Tibial nerve (tissue), 4 donors: ENCODE results near the gene TXLNG. TPM values are rescaled to one million over a fixed set of nuclear protein-coding genes. Genes with fewer than 3 reads are reported as not detected.

Source experiments
- DNase-seq, 2 donors: peaks; one replicate each; pipeline ENCODE4 v3.0.0-alpha.2; 2019; ENCODE audit warnings: low spot score in 2 of 2
- H3K27ac ChIP-seq, 4 donors: fragments of 200-600 bp; sonication (generic) in 3 of 4; one replicate each; pipeline ENCODE4 v1.5.1; 2017 to 2019; ENCODE audit warnings: mild to moderate bottlenecking in 1 of 4
- H3K27me3 ChIP-seq, 2 donors: fragments of 200-600 bp; sonication (generic) in 1 of 2; one replicate each; pipeline versions ENCODE4 v1.5.1 to v1.6.0; 2017 to 2019
- H3K36me3 ChIP-seq, 3 donors: fragments of 200-600 bp; sonication (generic); one replicate each; pipeline ENCODE4 v1.5.1; 2018 to 2019
- H3K4me1 ChIP-seq, 4 donors: fragments of 200-600 bp; sonication (generic) in 3 of 4; one replicate each; pipeline ENCODE4 v1.5.1; 2017 to 2019
- H3K4me3 ChIP-seq, 4 donors: fragments of 200-600 bp; sonication (generic) in 3 of 4; one replicate each; pipeline ENCODE4 v1.5.1; 2017 to 2019; ENCODE audit warnings: mild to moderate bottlenecking in 1 of 4, moderate library complexity in 1 of 4
- H3K9me3 ChIP-seq, 4 donors: fragments of 200-600 bp; sonication (generic) in 3 of 4; one replicate each; pipeline ENCODE4 v1.5.1; 2017 to 2019
- CTCF ChIP-seq, 5 experiments: fragments of 200-600 bp in 3 of 5; fragments of 450-650 bp in 2 of 5; sonication (generic) in 3 of 5; IDR thresholded peaks; one replicate each; pipeline ENCODE4 v1.5.1; 2016 to 2019; ENCODE audit warnings: antibody characterized with exemption in 5 of 5, mild to moderate bottlenecking in 3 of 5, moderate library complexity in 2 of 5
- EP300 ChIP-seq, 2 donors: sonication (generic); formaldehyde crosslinking; IDR thresholded peaks; one replicate each; pipeline ENCODE4 v1.6.1; 2017; ENCODE audit warnings: antibody characterized with exemption in 2 of 2, mild to moderate bottlenecking in 1 of 2
- POLR2A ChIP-seq, 2 donors: fragments of 450-650 bp; IDR thresholded peaks; one replicate each; pipeline ENCODE4 v1.6.1; 2017; ENCODE audit warnings: antibody characterized with exemption in 2 of 2, mild to moderate bottlenecking in 2 of 2, moderate library complexity in 2 of 2
- WGBS, 2 donors: methylation state at CpG; one replicate each; pipeline ENCODE4 v1.1.5; 2018; 5-methylcytosine and 5-hydroxymethylcytosine counted together
- small RNA-seq: library from RNA; depleted of rRNA; stranded (forward); fragments of <200 nt; gene quantifications from one replicate; pipeline ENCODE3, GENCODE V24; 2016
- total RNA-seq, 4 donors: library from RNA; depleted of rRNA; stranded (reverse); fragments of >200 nt; gene quantifications; one replicate each; pipeline ENCODE4 v1.1.0, GENCODE V29; 2016

Gene TXLNG
- total RNA-seq, 4 donors from 2014 or later: 16.3 to 22.2 (median 20.0) TPM

- H3K36me3 ChIP-seq: no peaks in the 10 kb centered on the region
- no peaks in the 10 kb centered on the region for H3K4me1 ChIP-seq
- WGBS, 2 donors: 56 to 78% methylated on average over 3 of the region's 3 CpGs
- peak overlapping the region in 1 of 4 donors; percentile 72 for H3K27ac ChIP-seq
- H3K9me3 ChIP-seq: no peaks in the 10 kb centered on the region
- H3K4me3 ChIP-seq: no peak overlapping the region
- TF ChIP-seq CTCF (IDR thresholded peaks at IDR 0.05) (no peak), POLR2A (IDR thresholded peaks at IDR 0.05) (no peak), EP300 (IDR thresholded peaks at IDR 0.05) (no peak)
- peaks cover 0 to 40% of the 10 kb centered on the region in 2 donors for H3K27me3 ChIP-seq
- no peak for DNase-seq
Measured at GRCh38 chrX:16883487-16883804, 97.2 kb downstream of the TXLNG start.

GRCh38 chrX:16885628-16886027, 99.4 kb downstream of the TXLNG start:
- Histone ChIP-seq H3K36me3 (no peaks in the 10 kb centered on the region), H3K4me1 (no peaks in the 10 kb centered on the region), H3K27ac (no peak overlapping the region), H3K9me3 (no peaks in the 10 kb centered on the region), H3K4me3 (no peak overlapping the region), H3K27me3 (peaks cover 0 to 28% of the 10 kb centered on the region in 2 donors)
- 88 to 94% methylated on average over 1 of the region's 1 CpG for WGBS, 2 donors
- no peak for DNase-seq
- TF ChIP-seq POLR2A (IDR thresholded peaks at IDR 0.05) (no peak), EP300 (IDR thresholded peaks at IDR 0.05) (no peak)

- no peak overlapping the region for H3K4me3 ChIP-seq
- peak; percentile 59 to 86 (median 69) for TF ChIP-seq CTCF (IDR thresholded peaks at IDR 0.05)
- no peak for TF ChIP-seq POLR2A (IDR thresholded peaks at IDR 0.05)
- DNase-seq: peak; percentile 45 to 78
- peaks cover 0 to 3% (median 0%) of the 10 kb centered on the region in 4 donors for H3K4me1 ChIP-seq
- no peaks in the 10 kb centered on the region for H3K9me3 ChIP-seq
- no peak overlapping the region for H3K27ac ChIP-seq
- no peaks in the 10 kb centered on the region for H3K36me3 ChIP-seq
- WGBS, 2 donors: 14 to 15% methylated on average over 9 of the region's 9 CpGs
- peaks cover 0 to 10% of the 10 kb centered on the region in 2 donors for H3K27me3 ChIP-seq
Measured at GRCh38 chrX:16892504-16893362, 106.5 kb downstream of the TXLNG start.

Small RNAs within 50 kb of the gene (small RNA-seq; reads per million reads assigned to genes)
- gene RNU4-6P (not detected), gene RNU7-56P (not detected), gene RPL12P49 (not detected)

Other genes starting within 250 kb of the TXLNG start
- not detected for gene S100G, start 136.3 kb upstream of the TXLNG start, total RNA-seq
- 10 to 100 TPM; 15.9 to 27.5 (median 18.7) TPM for gene CTPS2, start 73.8 kb upstream of the TXLNG start, total RNA-seq
- 10 to 100 TPM; 10.6 to 22.6 (median 16.9) TPM for gene SYAP1, start 66.9 kb upstream of the TXLNG start, total RNA-seq
- gene RBBP7, start 83.9 kb downstream of the TXLNG start, total RNA-seq: 10 to 100 TPM; 69.7 to 85.5 (median 79.2) TPM
- 10 to 100 TPM in 2 of 4 donors, 1 to 10 TPM in 2; 7.5 to 26.0 (median 9.7) TPM for gene REPS2, start 160.2 kb downstream of the TXLNG start, total RNA-seq